ENCODE results near the gene AGPAT2. TPM values are rescaled to one million over a fixed set of nuclear protein-coding genes. Genes with fewer than 3 reads are reported as not detected.
A peak's percentile ranks its signal among the peaks of the same experiment; 100 is the strongest.

The AGPAT2 gene
- total RNA-seq, 2 donors from 2014 or later: 71.9 to 81.9 TPM

DNA sequence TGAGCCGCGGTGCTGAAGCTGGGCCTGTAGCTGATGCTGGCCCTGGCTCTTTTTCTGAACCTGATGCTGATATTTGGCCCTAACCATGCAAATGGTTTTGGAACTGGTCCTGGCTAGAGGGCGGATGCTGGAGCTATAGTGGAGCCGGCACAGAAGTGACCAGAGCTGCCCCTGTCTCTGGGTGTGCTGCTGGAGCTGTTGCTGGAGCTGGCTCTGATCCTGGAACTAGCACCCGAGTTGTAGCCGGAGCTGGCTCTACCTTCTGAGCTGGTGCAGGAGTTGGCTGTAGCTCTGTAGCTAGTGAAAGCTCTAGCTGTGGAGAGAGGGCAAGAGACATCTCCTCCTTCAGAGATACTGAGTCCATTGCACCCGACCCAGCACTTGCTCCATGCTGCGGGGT, 42.7 kb upstream of the AGPAT2 start:
- H3K4me1 ChIP-seq: peaks cover 0 to 45% of the 10 kb centered on the region in 2 donors
- TF ChIP-seq, protein P1, sequence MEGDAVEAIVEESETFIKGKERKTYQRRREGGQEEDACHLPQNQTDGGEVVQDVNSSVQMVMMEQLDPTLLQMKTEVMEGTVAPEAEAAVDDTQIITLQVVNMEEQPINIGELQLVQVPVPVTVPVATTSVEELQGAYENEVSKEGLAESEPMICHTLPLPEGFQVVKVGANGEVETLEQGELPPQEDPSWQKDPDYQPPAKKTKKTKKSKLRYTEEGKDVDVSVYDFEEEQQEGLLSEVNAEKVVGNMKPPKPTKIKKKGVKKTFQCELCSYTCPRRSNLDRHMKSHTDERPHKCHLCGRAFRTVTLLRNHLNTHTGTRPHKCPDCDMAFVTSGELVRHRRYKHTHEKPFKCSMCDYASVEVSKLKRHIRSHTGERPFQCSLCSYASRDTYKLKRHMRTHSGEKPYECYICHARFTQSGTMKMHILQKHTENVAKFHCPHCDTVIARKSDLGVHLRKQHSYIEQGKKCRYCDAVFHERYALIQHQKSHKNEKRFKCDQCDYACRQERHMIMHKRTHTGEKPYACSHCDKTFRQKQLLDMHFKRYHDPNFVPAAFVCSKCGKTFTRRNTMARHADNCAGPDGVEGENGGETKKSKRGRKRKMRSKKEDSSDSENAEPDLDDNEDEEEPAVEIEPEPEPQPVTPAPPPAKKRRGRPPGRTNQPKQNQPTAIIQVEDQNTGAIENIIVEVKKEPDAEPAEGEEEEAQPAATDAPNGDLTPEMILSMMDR (IDR thresholded peaks at IDR 0.05): no peak
- no peaks in the 10 kb centered on the region for H3K9me3 ChIP-seq
- no peak for DNase-seq (ENCODE audit: low spot score)
- H3K27me3 ChIP-seq: no peaks in the 10 kb centered on the region
- H3K27ac ChIP-seq: no peak overlapping the region
- H3K36me3 ChIP-seq: peaks cover 20% of the 10 kb centered on the region
- H3K4me3 ChIP-seq: no peak overlapping the region

- peak overlapping the region; percentile 82 to 90 for H3K4me3 ChIP-seq
- H3K27ac ChIP-seq: peak overlapping the region in 1 of 2 donors; percentile 86
- DNase-seq (ENCODE audit: low spot score): no peak
- H3K36me3 ChIP-seq: peaks cover 27% of the 10 kb centered on the region
- no peaks in the 10 kb centered on the region for H3K27me3 ChIP-seq
- TF ChIP-seq, protein P1 (IDR thresholded peaks at IDR 0.05): no peak
- H3K4me1 ChIP-seq: peaks cover 0 to 53% of the 10 kb centered on the region in 2 donors
- no peaks in the 10 kb centered on the region for H3K9me3 ChIP-seq
Measured at GRCh38 chr9:136729144-136729543, 41.9 kb upstream of the AGPAT2 start.

DNA sequence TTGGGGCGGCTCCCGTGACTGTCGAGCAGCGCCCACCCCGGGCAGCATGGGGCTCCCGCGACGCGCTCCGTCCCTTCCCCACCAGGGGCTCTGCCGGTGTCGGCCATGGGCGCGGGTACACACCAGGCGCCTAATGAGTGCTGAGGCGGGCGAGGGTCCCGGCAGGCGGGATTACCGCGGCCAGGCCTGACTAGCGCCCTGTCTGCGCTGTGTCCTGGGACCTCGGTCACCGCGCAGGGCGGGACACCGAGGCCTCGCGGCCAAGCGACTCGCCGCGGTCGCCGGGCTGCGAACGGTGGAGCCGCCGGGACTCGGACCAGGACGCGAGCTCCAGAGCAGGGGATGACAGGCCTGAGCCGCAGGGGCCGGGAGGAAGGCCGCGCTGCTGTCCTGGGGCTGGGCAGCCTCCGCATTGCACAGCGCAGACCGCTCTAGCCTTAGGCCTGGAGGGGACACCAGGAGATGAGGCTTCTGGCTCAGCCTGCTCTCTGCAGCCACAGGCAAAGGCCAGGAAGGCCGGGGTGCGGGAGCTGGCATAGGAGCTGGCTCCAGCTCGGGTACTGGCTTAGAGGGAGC, 41.4 kb upstream of the AGPAT2 start:
- TF ChIP-seq, protein P1 (IDR thresholded peaks at IDR 0.05): no peak
- Histone ChIP-seq H3K4me1 (peaks cover 0 to 57% of the 10 kb centered on the region in 2 donors), H3K27me3 (no peaks in the 10 kb centered on the region), H3K27ac (peak overlapping the region; percentile 77 to 86), H3K36me3 (peaks cover 33% of the 10 kb centered on the region), H3K4me3 (peak overlapping the region; percentile 82 to 90), H3K9me3 (no peaks in the 10 kb centered on the region)
- no peak for DNase-seq (ENCODE audit: low spot score)

GRCh38 chr9:136728080-136728547, 40.9 kb upstream of the AGPAT2 start:
- peak overlapping the region; percentile 77 to 86 for H3K27ac ChIP-seq
- H3K27me3 ChIP-seq: no peaks in the 10 kb centered on the region
- peaks cover 38% of the 10 kb centered on the region for H3K36me3 ChIP-seq
- H3K4me1 ChIP-seq: peaks cover 0 to 62% of the 10 kb centered on the region in 2 donors
- DNase-seq (ENCODE audit: low spot score): peak; percentile 91
- TF ChIP-seq, protein P1 (IDR thresholded peaks at IDR 0.05): peak; percentile 89 to 93
- peak overlapping the region; percentile 82 to 90 for H3K4me3 ChIP-seq
- no peaks in the 10 kb centered on the region for H3K9me3 ChIP-seq

DNA sequence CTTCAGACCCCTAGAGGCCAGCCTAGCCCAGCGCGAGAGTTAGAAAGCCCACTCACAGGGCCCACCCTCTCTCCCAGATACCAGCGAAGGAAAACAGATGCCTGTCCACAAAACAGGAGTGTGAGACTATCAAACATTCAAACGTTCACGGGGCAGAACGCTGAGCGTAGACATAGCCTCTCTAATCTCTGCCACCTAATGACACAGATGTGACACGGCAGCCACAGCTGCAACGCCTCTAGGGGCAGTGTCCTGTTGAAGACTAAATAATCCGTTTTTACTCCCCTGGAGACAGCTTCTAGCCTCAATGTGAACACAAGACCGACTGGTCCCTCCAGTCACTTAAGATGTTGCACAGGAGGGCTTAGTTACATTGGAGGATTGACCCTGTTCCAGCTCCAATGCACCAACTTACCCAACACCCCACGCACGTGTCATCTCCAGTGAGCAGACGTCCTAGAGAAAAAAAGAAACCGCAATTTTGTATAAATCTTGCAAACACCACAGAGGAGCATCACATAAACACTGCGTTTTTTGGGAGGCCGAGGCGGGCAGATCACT, 39.5 kb upstream of the AGPAT2 start:
- DNase-seq (ENCODE audit: low spot score): no peak
- peaks cover 52% of the 10 kb centered on the region for H3K36me3 ChIP-seq

More for the DNA sequence above, 39.5 kb upstream of the AGPAT2 start:
- Histone ChIP-seq H3K4me1 (peaks cover 0 to 76% of the 10 kb centered on the region in 2 donors), H3K27me3 (no peaks in the 10 kb centered on the region), H3K4me3 (peak overlapping the region; percentile 82 to 90), H3K27ac (peak overlapping the region; percentile 77 to 86), H3K9me3 (no peaks in the 10 kb centered on the region)
- TF ChIP-seq, protein P1 (IDR thresholded peaks at IDR 0.05): peak in 1 of 2 donors; percentile 52

Data from right atrium auricular region (tissue), 2 donors.